Activated T-cell treated with anti-CD3 and anti-CD28 coated beads, Interleukin-2, amount 50 U/mL, for 24 hours (primary cell): ENCODE results near the gene IYD.

Source experiments
- DNase-seq: peaks from one replicate; pipeline ENCODE4 v3.0.0-alpha.2; 2020
- H3K27ac Mint-ChIP-seq: 2 replicates; pipeline ENCODE4 v1.8.0; 2020; ENCODE audit warnings: mild to moderate bottlenecking, mixed read lengths
- H3K27me3 Mint-ChIP-seq: 2 replicates; pipeline ENCODE4 v1.8.0; 2020; ENCODE audit warnings: mixed read lengths
- H3K36me3 Mint-ChIP-seq: 2 replicates; pipeline ENCODE4 v1.8.0; 2020; ENCODE audit warnings: low read depth, mixed read lengths
- H3K4me1 Mint-ChIP-seq: 2 replicates; pipeline ENCODE4 v1.8.0; 2020; ENCODE audit warnings: low read depth, mixed read lengths
- H3K4me3 Mint-ChIP-seq: 2 replicates; pipeline ENCODE4 v1.8.0; 2020; ENCODE audit warnings: mild to moderate bottlenecking, moderate library complexity, mixed read lengths
- H3K9me3 Mint-ChIP-seq: 2 replicates; pipeline ENCODE4 v1.8.0; 2020; ENCODE audit warnings: mixed read lengths

The IYD gene

DNA sequence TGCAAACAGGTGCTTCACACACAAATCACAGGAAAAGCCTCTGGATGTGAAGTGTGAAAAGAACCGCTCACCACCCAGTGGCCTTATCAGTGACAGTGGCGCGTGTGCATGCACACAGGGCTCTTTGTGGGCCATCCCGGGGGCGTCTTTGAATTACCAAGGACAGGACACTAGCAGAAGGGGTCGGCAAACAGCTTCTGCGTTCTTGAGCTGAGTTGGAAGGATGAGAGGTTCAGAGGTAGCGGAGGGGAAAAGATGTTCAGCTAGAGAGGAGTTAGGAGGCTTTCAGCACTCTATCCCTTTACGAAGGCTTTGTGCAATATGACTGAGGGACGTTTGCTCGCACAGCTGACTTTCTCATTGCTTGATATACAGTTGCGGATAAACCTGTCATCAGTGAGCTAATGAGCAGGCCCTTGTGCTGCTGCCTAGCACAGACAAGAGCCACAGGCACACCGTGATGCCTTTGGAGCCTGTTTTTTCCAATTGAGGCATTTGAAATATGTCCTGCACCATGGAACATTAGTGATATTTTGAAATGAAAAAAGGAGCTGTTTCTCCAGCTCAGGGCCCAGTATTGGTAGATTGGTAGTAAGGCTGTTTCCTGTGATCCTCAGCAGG, 83.1 kb downstream of the IYD start:
- Mint-ChIP-seq H3K4me3 (no peak overlapping the region), H3K9me3 (no peaks in the 10 kb centered on the region), H3K4me1 (no peaks in the 10 kb centered on the region), H3K27me3 (peaks cover 8% of the 10 kb centered on the region), H3K36me3 (no peaks in the 10 kb centered on the region), H3K27ac (no peak overlapping the region)
- no peak for DNase-seq

DNA sequence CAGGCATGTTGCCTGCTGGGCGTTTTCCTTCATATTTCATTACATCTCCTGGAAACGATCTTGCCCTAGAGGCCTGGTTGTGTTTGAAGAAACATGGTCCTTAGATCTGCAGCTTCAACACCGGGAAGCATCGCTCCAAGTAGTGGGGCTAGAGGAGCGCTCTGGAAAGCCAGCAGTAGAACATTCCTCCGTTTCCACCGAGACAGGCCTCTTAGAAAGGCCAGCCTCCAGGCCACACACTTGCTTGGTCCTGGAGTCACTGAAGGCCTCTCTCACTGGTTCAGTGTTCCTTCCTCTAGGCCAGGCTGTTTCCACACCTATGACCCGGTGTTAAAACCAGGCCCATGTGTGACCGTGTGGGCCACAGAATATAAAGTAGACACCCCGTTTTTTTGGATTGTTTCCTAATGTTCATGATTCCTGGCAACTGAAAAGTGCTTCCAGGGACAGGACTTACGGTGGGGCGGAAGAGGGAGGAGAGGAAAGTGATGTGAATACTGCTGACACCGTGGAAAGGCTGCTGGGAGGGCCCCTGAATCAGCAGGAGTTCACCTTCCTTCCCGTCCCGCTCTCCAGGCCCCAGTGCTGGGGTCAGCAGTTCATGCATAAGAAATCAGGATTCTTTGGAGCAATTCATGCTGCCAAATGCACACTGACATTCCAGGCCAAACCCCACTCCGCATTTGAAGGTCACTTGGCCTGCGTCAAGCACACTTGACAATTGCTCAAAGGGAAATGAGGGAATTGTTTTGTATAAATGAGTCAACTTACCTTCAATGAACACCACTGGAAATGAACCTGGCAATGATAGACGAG, 83.8 kb downstream of the IYD start:
- DNase-seq: no peak
- H3K27ac Mint-ChIP-seq: no peak overlapping the region
- H3K9me3 Mint-ChIP-seq: no peaks in the 10 kb centered on the region
- H3K27me3 Mint-ChIP-seq: peaks cover 8% of the 10 kb centered on the region
- H3K36me3 Mint-ChIP-seq: no peaks in the 10 kb centered on the region
- no peaks in the 10 kb centered on the region for H3K4me1 Mint-ChIP-seq
- no peak overlapping the region for H3K4me3 Mint-ChIP-seq

DNA sequence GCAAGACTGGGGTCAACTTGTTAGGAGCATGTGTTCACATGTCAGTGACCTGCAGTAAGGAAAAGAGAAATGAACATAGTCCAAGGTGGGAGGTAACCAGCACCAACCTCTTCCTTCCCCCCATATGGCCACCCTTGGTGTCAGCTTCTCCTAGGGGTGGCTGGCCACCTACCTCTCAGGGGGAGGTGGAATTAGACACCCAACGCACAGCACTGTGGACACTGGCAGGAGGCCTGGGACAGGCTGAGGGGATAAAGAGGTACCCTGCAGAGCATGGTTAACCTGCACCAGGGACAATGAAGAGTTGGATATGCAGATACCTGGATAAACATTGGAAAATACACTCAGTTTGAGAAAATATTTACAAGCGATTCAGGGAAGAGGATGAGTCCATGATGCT, 84.5 kb downstream of the IYD start:
- H3K4me3 Mint-ChIP-seq: no peak overlapping the region
- no peaks in the 10 kb centered on the region for H3K9me3 Mint-ChIP-seq
- peaks cover 8% of the 10 kb centered on the region for H3K27me3 Mint-ChIP-seq
- DNase-seq: no peak
- no peak overlapping the region for H3K27ac Mint-ChIP-seq
- H3K4me1 Mint-ChIP-seq: no peaks in the 10 kb centered on the region
- H3K36me3 Mint-ChIP-seq: no peaks in the 10 kb centered on the region
